Left renal cortex interstitium (tissue), 4 donors: ENCODE measurements around the gene GMCL2. TPM values are rescaled to one million over a fixed set of nuclear protein-coding genes. Genes with fewer than 3 reads are reported as not detected.

Experiments
- DNase-seq, 4 donors: peaks; one replicate each; pipeline ENCODE4 v3.0.0-alpha.2; 2013; ENCODE audit warnings: low read depth in 4 of 4, low spot score in 2 of 4, missing footprints in 1 of 4
- polyA plus RNA-seq, 4 donors: library from polyadenylated mRNA; unstranded; fragments of 120-200 nt; gene quantifications; one replicate each; pipeline ENCODE4 v1.2.1, GENCODE V29; 2013; ENCODE audit not compliant: insufficient read length in 4 of 4

GMCL2 gene
- polyA plus RNA-seq, 4 donors, result 0.06 TPM; not detected in 2

DNA sequence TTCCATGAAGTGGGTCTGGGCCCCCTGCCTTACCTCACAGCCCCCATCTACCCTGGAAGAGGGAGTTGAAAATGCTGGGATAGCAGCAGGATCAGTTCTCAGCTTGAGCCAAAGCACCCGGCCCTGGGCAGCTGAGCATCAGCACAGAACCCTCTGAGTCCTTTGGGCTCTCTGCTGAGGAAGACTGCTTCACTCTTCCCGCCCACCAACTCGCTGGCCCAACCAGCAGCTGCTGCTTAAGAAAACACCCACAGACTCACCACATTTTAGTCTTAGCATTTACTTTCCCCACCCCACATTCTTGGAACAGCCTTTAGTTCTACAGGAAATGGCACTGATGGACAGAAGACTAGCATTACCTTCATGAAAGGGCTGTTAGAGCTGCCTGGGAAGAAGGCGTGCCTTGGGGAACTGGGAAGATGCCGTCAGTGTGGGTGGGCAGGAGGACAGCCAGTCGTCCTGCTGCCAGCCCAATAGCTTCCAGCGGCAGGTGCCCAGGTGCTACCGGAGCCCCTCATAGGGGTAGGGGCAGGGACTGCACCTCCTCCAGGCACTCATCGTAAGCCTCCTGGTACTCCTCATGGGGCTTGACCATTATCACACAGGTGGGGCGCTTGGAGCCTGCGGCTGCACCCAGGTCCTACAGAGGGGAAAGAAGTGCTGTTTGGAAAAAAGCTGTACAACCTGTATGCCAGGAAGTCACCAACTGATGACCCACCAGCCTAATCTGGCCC, 37.8 kb downstream of the GMCL2 start:
- DNase-seq, result no peak

DNA sequence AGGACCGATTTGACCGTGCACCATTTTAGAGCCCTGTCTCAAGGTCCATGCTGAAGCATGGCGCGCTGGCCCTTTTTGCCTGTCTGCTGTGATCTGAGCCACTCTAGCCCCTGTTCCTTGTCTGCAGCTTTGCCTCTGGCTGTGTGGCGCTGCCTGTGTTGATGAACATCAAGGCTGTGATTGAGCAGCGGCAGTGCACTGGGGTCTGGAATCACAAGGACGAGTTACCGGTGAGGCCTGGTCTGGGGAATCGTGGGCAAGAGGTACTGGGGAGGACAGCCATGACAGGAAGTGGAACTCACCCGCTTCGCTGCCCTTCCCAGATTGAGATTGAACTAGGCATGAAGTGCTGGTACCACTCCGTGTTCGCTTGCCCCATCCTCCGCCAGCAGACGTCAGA, 39.8 kb downstream of the GMCL2 start:
- no peak for DNase-seq

DNA sequence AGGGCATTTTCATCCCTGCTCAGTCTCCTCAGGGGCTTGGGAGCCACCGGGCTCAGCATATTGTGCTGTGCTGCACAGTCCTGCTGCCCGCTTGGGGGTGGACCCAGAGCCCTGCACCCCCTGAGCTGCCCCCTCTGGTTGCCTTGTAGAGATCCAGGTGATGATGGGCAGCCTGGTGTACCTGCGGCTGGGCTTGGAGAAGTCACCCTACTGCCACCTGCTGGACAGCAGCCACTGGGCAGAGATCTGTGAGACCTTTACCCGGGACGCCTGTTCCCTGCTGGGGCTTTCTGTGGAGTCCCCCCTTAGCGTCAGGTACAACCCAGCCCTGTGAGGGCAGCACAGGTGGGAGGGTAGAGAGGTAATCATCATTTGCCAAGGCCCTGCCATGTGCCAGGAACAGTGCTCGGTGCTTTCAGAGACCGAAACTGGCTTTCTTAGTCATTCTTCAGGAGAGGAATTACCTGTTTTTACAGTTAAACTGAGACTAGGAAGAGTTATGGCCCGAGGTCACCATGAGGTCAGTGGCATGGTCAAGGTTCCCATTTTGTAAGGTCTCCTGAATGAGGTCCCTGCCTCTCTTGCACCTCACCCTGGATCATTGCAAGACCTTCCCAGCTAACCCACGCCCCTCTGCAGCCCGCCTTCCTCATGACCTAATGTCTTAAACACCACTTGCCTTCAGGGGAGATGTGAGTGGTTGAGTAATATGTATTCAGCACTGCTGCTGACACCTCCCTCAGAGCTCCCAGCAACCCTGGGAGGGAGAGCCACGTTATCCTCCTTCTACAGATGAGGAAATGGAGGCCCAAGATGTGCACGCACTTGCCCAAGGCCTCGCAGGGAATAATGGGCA, 41.0 kb downstream of the GMCL2 start:
- DNase-seq, result no peak

DNA sequence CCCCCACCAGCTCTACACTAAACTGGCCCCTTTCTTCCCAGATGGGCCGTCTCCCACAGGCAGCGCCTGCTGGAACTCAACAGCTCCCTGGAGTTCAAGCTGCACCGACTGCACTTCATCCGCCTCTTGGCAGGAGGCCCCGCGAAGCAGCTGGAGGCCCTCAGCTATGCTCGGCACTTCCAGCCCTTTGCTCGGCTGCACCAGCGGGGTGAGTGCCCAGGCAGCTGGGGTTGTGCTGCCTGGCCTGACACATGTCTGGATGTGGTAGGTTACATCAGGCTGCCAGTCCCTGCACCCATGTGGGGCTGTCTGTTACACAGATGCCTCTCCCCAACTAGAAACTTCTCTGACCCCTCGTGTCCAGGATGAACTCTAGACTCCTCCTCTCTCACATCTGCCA, 43.3 kb downstream of the GMCL2 start:
- no peak for DNase-seq

DNA sequence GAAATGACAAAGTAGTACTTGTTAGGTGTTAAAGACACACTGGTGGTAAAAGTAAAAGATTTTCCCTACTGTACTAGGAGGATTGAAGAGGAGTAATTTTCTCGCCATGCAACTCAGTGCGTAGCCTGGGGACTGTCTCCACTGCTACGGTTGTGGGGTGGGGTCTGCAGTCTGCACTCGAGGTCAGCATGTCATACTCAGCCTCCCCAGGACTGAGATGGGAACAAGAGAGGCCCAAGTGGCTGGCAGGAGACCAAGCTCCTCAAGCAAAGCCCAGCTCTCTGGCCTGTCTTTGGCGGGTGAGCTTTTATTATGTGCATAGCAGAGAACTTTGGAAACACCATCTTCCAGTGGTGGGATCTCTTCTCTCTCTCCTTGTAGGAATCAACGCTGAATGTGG, 43.9 kb downstream of the GMCL2 start:
- no peak for DNase-seq

DNA sequence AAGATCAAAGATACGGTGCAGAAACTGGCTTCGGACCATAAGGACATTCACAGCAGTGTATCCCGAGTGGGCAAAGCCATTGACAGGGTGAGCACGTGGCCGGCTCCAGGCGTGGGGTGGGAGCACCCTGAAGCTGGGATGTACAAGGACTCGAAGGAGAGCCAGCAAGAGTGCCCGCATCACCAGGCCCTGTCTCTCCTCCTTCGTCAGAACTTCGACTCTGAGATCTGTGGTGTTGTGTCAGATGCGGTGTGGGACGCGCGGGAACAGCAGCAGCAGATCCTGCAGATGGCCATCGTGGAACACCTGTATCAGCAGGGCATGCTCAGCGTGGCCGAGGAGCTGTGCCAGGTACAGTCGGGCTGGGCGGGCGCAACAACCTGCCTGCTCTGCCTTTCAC, 44.5 kb downstream of the GMCL2 start:
- DNase-seq, result no peak

DNA sequence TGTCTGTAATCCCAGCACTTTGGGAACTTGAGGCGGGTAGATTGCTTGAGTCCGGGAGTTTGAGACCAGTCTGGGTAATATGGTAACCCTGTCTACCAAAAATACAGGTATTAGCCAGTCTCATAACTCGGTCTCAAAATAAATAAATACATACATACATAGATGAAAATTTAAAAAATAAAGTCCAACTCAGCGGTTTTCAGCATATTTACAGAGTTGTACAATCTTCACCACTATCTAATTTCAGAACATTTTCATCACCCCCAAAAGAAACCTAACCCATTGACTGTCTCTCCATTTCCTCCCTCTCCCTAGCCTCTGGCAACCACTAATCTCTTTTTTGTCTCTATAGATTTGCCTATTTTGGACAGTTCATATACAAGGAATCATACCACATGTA, 45.6 kb downstream of the GMCL2 start:
- DNase-seq, result no peak

DNA sequence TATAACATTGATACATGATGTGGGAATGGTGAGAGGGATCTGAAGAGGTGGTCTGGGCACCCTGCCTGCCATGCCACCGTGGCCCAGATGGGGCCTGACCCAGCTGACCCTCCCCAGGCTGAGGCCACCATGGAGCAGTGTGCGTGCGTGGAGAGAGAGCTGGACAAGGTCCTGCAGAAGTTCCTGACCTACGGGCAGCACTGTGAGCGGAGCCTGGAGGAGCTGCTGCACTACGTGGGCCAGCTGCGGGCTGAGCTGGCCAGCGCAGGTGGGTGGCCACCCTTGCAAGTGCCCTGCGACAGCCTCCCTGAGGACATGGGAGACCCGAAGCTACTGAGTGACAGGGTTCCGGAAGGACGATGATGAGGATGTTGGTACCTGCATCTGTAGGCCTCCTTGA, 49.2 kb downstream of the GMCL2 start:
- no peak for DNase-seq

DNA sequence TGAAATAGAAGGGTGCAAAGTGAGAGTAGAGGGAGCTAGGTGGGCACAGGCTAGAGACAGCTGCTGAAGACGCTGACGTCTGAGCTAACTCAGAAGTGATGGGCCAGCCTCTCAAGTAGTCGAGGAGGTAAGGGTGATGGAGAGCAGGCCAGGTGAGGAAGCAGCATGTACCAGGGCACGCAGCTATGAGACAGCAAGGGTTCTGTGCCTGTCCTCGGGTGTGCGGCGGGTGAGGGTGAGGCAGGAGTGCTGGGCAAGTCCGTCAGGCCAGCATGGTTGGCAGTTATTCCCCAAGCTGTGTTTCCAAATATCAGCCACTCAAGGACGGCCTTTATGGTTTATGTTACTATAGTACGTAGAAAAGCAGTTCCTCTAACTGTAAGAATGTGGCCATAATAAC, 50.2 kb downstream of the GMCL2 start:
- DNase-seq, result no peak

Other genes with a start within 250 kb of the GMCL2 start
- gene PROP1, start 191.1 kb downstream of the GMCL2 start, polyA plus RNA-seq, result under 1 TPM in 2 of 4 donors, not detected in 2; 0.10 to 0.11 TPM
- gene N4BP3, start 73.8 kb downstream of the GMCL2 start, polyA plus RNA-seq, result 1 to 10 TPM; 4.1 to 5.8 (median 4.9) TPM
- 10 to 100 TPM; 30.8 to 39.6 (median 34.7) TPM for gene RMND5B, start 56.4 kb downstream of the GMCL2 start, polyA plus RNA-seq
- 100 to 1,000 TPM in 3 of 4 donors, 10 to 100 TPM in 1; 98.0 to 144 (median 110) TPM for gene NHP2, start 33.5 kb downstream of the GMCL2 start, polyA plus RNA-seq
- 100 to 1,000 TPM; 141 to 179 (median 147) TPM for gene HNRNPAB, start 17.2 kb upstream of the GMCL2 start, polyA plus RNA-seq
- 100 to 1,000 TPM in 2 of 4 donors, 10 to 100 TPM in 2; 52.0 to 135 (median 93.7) TPM for gene PHYKPL, start 45.4 kb upstream of the GMCL2 start, polyA plus RNA-seq